ENCODE measurements around the gene ZCRB1.

ZCRB1 gene

GRCh38 chr12:42266579-42267230 lies 59.2 kb downstream of the ZCRB1 start:
- Histone ChIP-seq H3K27ac (no peak overlapping the region), H3K4me3 (no peak overlapping the region)
- no peak for DNase-seq (ENCODE audit: low spot score)
- no peak for TF ChIP-seq CTCF (IDR thresholded peaks at IDR 0.05)

GRCh38 chr12:42262271-42262670 lies 63.6 kb downstream of the ZCRB1 start:
- no peak for TF ChIP-seq CTCF (IDR thresholded peaks at IDR 0.05)
- H3K4me3 ChIP-seq: no peak overlapping the region
- no peak overlapping the region for H3K27ac ChIP-seq
- no peak for DNase-seq (ENCODE audit: low spot score)

All from coronary artery (tissue), 2 donors.